ENCODE results near the gene TBC1D22A. TPM values are rescaled to one million over a fixed set of nuclear protein-coding genes. Genes with fewer than 3 reads are reported as not detected.

The TBC1D22A gene
- total RNA-seq, 2 donors from 2014 or later, result 21.5 to 23.1 TPM

- Histone ChIP-seq H3K4me1 (peaks cover 21% of the 10 kb centered on the region), H3K36me3 (replicated peaks in 1 of 2; ENCODE audit: insufficient read depth in 1 of 2, low read depth in 2 of 2) (no peaks in the 10 kb centered on the region), H3K27me3 (no peaks in the 10 kb centered on the region), H3K4me3 (no peak overlapping the region), H3K27ac (no peak overlapping the region), H3K9me3 (no peaks in the 10 kb centered on the region)
- WGBS, 2 donors, result 89 to 93% methylated on average over 4 of the region's 4 CpGs
- DNase-seq (no peak), ATAC-seq (no peak)
- intact Hi-C loops (cut with DNase I), result no loop called here
- no peak for TF ChIP-seq POLR2A (IDR thresholded peaks at IDR 0.05)
Measured at GRCh38 chr22:47000888-47001287, 238.4 kb downstream of the TBC1D22A start.

GRCh38 chr22:47001288-47001687, 238.8 kb downstream of the TBC1D22A start:
- Histone ChIP-seq H3K4me3 (no peak overlapping the region), H3K9me3 (no peaks in the 10 kb centered on the region), H3K36me3 (replicated peaks in 1 of 2; ENCODE audit: insufficient read depth in 1 of 2, low read depth in 2 of 2) (no peaks in the 10 kb centered on the region), H3K4me1 (peaks cover 17% of the 10 kb centered on the region), H3K27ac (no peak overlapping the region), H3K27me3 (no peaks in the 10 kb centered on the region)
- intact Hi-C loops (cut with DNase I), result no loop called here
- ATAC-seq (no peak), DNase-seq (no peak)
- 91 to 94% methylated on average over 9 of the region's 9 CpGs for WGBS, 2 donors
- TF ChIP-seq POLR2A (IDR thresholded peaks at IDR 0.05) (no peak), CTCF (IDR thresholded peaks at IDR 0.05) (no peak)

GRCh38 chr22:47002692-47003091, 240.2 kb downstream of the TBC1D22A start:
- Histone ChIP-seq H3K27me3 (no peaks in the 10 kb centered on the region), H3K4me3 (no peak overlapping the region), H3K27ac (no peak overlapping the region), H3K36me3 (replicated peaks in 1 of 2; ENCODE audit: insufficient read depth in 1 of 2, low read depth in 2 of 2) (no peaks in the 10 kb centered on the region), H3K4me1 (peaks cover 3% of the 10 kb centered on the region), H3K9me3 (no peaks in the 10 kb centered on the region)
- intact Hi-C loops (cut with DNase I), result no loop called here
- TF ChIP-seq POLR2A (IDR thresholded peaks at IDR 0.05), result no peak
- no peak for TF ChIP-seq CTCF (IDR thresholded peaks at IDR 0.05)
- WGBS, 2 donors, result 85 to 93% methylated on average over 7 to 8 of the region's 8 CpGs
- DNase-seq, result no peak
- ATAC-seq, result no peak

- ATAC-seq, result no peak
- no peak overlapping the region for H3K27ac ChIP-seq
- H3K36me3 ChIP-seq (replicated peaks in 1 of 2; ENCODE audit: insufficient read depth in 1 of 2, low read depth in 2 of 2), result peaks cover 0 to 4% of the 10 kb centered on the region in 2 donors
- intact Hi-C loops (cut with DNase I), result no loop called here
- no peak overlapping the region for H3K4me3 ChIP-seq
- no peaks in the 10 kb centered on the region for H3K9me3 ChIP-seq
- H3K4me1 ChIP-seq, result no peaks in the 10 kb centered on the region
- H3K27me3 ChIP-seq, result no peaks in the 10 kb centered on the region
- 87 to 92% methylated on average over 8 of the region's 8 CpGs for WGBS, 2 donors
- DNase-seq, result no peak
- TF ChIP-seq POLR2A (IDR thresholded peaks at IDR 0.05) (no peak), CTCF (IDR thresholded peaks at IDR 0.05) (no peak)
Measured at GRCh38 chr22:47005506-47006408, 243.3 kb downstream of the TBC1D22A start.

- H3K9me3 ChIP-seq, result no peaks in the 10 kb centered on the region
- peaks cover 0 to 4% of the 10 kb centered on the region in 2 donors for H3K36me3 ChIP-seq (replicated peaks in 1 of 2; ENCODE audit: insufficient read depth in 1 of 2, low read depth in 2 of 2)
- no peak for DNase-seq
- no peak overlapping the region for H3K27ac ChIP-seq
- TF ChIP-seq CTCF (IDR thresholded peaks at IDR 0.05), result no peak
- TF ChIP-seq POLR2A (IDR thresholded peaks at IDR 0.05), result no peak
- no peak overlapping the region for H3K4me3 ChIP-seq
- H3K4me1 ChIP-seq, result no peaks in the 10 kb centered on the region
- 91 to 94% methylated on average over 15 of the region's 15 CpGs for WGBS, 2 donors
- no peaks in the 10 kb centered on the region for H3K27me3 ChIP-seq
- no peak for ATAC-seq
- intact Hi-C loops (cut with DNase I), result no loop called here
Measured at GRCh38 chr22:47006433-47006832, 244.0 kb downstream of the TBC1D22A start.
